Neural cell (in vitro differentiated cells): ENCODE data around the gene SPRR2D. TPM values are rescaled to one million over a fixed set of nuclear protein-coding genes. Genes with fewer than 3 reads are reported as not detected.

Experiments
- H2AFZ ChIP-seq: fragments of 200-600, 300-800 bp; sonication (generic), shearing (Covaris generic); 2 replicates; pipeline ENCODE4 v1.6.0; 2014; ENCODE audit warnings: low read depth, mild to moderate bottlenecking, antibody characterized with exemption, low read length, moderate library complexity
- H3F3A ChIP-seq: fragments of 200-600 bp; shearing (Covaris generic); 2 replicates; pipeline ENCODE4 v1.6.1; 2016; ENCODE audit warnings: mild to moderate bottlenecking, moderate library complexity, mixed read lengths, antibody characterized with exemption, low read length; ENCODE audit not compliant: insufficient read depth, poor library complexity, severe bottlenecking
- H3K27ac ChIP-seq: fragments of 200-600, 300-800 bp; sonication (generic), shearing (Covaris generic); 2 replicates; pipeline ENCODE4 v1.5.1; 2014; ENCODE audit warnings: mild to moderate bottlenecking, low read length, moderate library complexity
- H3K27me3 ChIP-seq: fragments of 300-800, 200-600 bp; sonication (generic), shearing (Covaris generic); 2 replicates; pipeline ENCODE4 v1.6.0; 2014; ENCODE audit warnings: mild to moderate bottlenecking, low read depth, low read length, moderate library complexity; ENCODE audit not compliant: insufficient read depth
- H3K36me3 ChIP-seq: fragments of 300-800, 200-600 bp; sonication (generic), shearing (Covaris generic); 2 replicates; pipeline ENCODE4 v1.5.1; 2014; ENCODE audit warnings: mild to moderate bottlenecking, antibody characterized with exemption, low read length, moderate library complexity; ENCODE audit not compliant: insufficient read depth
- H3K4me2 ChIP-seq: fragments of 300-800, 200-600 bp; sonication (generic), shearing (Covaris generic); 2 replicates; pipeline ENCODE4 v1.6.0; 2014; ENCODE audit warnings: mild to moderate bottlenecking, low read length
- H3K4me3 ChIP-seq: fragments of 300-800, 200-600 bp; sonication (generic), shearing (Covaris generic); 2 replicates; pipeline ENCODE4 v1.5.1; 2014; ENCODE audit warnings: mild to moderate bottlenecking, low read length, moderate library complexity
- H3K79me2 ChIP-seq: fragments of 200-600 bp; shearing (Covaris generic); replicated peaks from 2 replicates; pipeline ENCODE4 v1.6.0; 2014; ENCODE audit warnings: mild to moderate bottlenecking, low read length, moderate library complexity; ENCODE audit not compliant: insufficient read depth
- H3K9ac ChIP-seq: fragments of 300-800, 200-600 bp; sonication (generic), shearing (Covaris generic); 2 replicates; pipeline ENCODE4 v1.6.1; 2016; ENCODE audit warnings: mild to moderate bottlenecking, low read length, mixed read lengths
- H3K9me2 ChIP-seq: fragments of 200-600 bp; shearing (Covaris generic); 2 replicates; pipeline ENCODE4 v1.6.1; 2016; ENCODE audit warnings: mild to moderate bottlenecking, low read length, mixed read lengths; ENCODE audit not compliant: insufficient read depth
- H3K9me3 ChIP-seq: fragments of 200-600, 300-800 bp; sonication (generic), shearing (Covaris generic); 2 replicates; pipeline ENCODE4 v1.6.1; 2016; ENCODE audit warnings: mild to moderate bottlenecking, mixed run types, low read length, moderate library complexity, mixed read lengths
- H4K20me1 ChIP-seq: fragments of 200-600 bp; shearing (Covaris generic); 2 replicates; pipeline ENCODE4 v1.6.1; 2016; ENCODE audit warnings: mild to moderate bottlenecking, mixed run types; ENCODE audit not compliant: insufficient read depth
- EP300 ChIP-seq: fragments of 450-650 bp; conservative IDR thresholded peaks from 2 replicates; pipeline ENCODE4 v1.6.1; 2014; ENCODE audit warnings: antibody characterized with exemption, mild to moderate bottlenecking, moderate library complexity; ENCODE audit not compliant: poor library complexity, severe bottlenecking
- EZH2 ChIP-seq: fragments of 200-600, 300-800 bp; shearing (Covaris generic), sonication (generic); IDR thresholded peaks from 2 replicates; pipeline ENCODE4 v1.6.1; 2014; ENCODE audit warnings: antibody characterized with exemption, low read length, borderline replicate concordance, mild to moderate bottlenecking; ENCODE audit not compliant: insufficient read depth, poor library complexity, severe bottlenecking
- MXI1 ChIP-seq: fragments of 450-650 bp; conservative IDR thresholded peaks from 2 replicates; pipeline ENCODE4 v1.6.1; 2014; ENCODE audit warnings: antibody characterized with exemption, mild to moderate bottlenecking; ENCODE audit not compliant: poor library complexity, severe bottlenecking
- POLR2AphosphoS5 ChIP-seq: IDR thresholded peaks from 2 replicates; pipeline ENCODE4 v1.6.1; 2012
- RAD21 ChIP-seq: fragments of 450-650 bp; conservative IDR thresholded peaks from 2 replicates; pipeline ENCODE4 v1.6.1; 2014; ENCODE audit warnings: antibody characterized with exemption, mild to moderate bottlenecking, moderate library complexity
- REST ChIP-seq: IDR thresholded peaks from 2 replicates; pipeline ENCODE4 v1.6.1; 2012; ENCODE audit warnings: borderline replicate concordance
- SMC3 ChIP-seq: fragments of 450-650 bp; conservative IDR thresholded peaks from 2 replicates; pipeline ENCODE4 v1.6.1; 2014; ENCODE audit warnings: antibody characterized with exemption, mild to moderate bottlenecking, moderate library complexity; ENCODE audit not compliant: poor library complexity
- TAF1 ChIP-seq: IDR thresholded peaks from 2 replicates; pipeline ENCODE4 v1.6.1; 2012; ENCODE audit warnings: low read depth
- polyA minus RNA-seq: library from RNA; depleted of rRNA, polyadenylated mRNA; stranded (reverse); fragments of >200 nt; gene quantifications from 2 replicates; pipeline ENCODE4 v1.2.3, GENCODE V29; 2014
- polyA plus RNA-seq: library from polyadenylated mRNA; depleted of rRNA; stranded (reverse); fragments of >200 nt; gene quantifications from 2 replicates; pipeline ENCODE4 v1.2.3, GENCODE V29; 2014
- TF ChIP-seq, protein P1 (sequence below): fragments of 450-650 bp; IDR thresholded peaks from 2 replicates; pipeline ENCODE4 v1.5.1; 2014; ENCODE audit warnings: antibody characterized with exemption, mild to moderate bottlenecking, moderate library complexity; ENCODE audit not compliant: poor library complexity, severe bottlenecking

The SPRR2D gene
- polyA plus RNA-seq = not detected in 2 replicates
- polyA minus RNA-seq = not detected in 2 replicates

GRCh38 chr1:153040950-153041631, at the start of gene SPRR2D:
SPRR2D (minus strand) TSS chr1:153041120; CDS start chr1:153040346, 774 bp downstream.
- Histone ChIP-seq H3K27ac (no peak within 1 kb of the TSS), H3F3A (no peaks in the 10 kb centered on the region), H3K4me3 (no peak within 1 kb of the TSS), H4K20me1 (no peaks in the 10 kb centered on the region), H3K9me2 (no peaks in the 10 kb centered on the region), H3K79me2 (no peaks in the 10 kb centered on the region), H2AFZ (no peak within 1 kb of the TSS), H3K4me2 (no peak within 1 kb of the TSS), H3K27me3 (no peaks in the 10 kb centered on the region), H3K36me3 (no peaks in the 10 kb centered on the region), H3K9me3 (no peaks in the 10 kb centered on the region), H3K9ac (no peak within 1 kb of the TSS)
- TF ChIP-seq POLR2AphosphoS5 = no peak
- no peak for TF ChIP-seq REST
- TF ChIP-seq EZH2 = no peak
- TF ChIP-seq TAF1 = no peak
- no peak for TF ChIP-seq MXI1
- no peak for TF ChIP-seq EP300
- no peak for TF ChIP-seq RAD21
- no peak for TF ChIP-seq SMC3
- TF ChIP-seq, protein P1, sequence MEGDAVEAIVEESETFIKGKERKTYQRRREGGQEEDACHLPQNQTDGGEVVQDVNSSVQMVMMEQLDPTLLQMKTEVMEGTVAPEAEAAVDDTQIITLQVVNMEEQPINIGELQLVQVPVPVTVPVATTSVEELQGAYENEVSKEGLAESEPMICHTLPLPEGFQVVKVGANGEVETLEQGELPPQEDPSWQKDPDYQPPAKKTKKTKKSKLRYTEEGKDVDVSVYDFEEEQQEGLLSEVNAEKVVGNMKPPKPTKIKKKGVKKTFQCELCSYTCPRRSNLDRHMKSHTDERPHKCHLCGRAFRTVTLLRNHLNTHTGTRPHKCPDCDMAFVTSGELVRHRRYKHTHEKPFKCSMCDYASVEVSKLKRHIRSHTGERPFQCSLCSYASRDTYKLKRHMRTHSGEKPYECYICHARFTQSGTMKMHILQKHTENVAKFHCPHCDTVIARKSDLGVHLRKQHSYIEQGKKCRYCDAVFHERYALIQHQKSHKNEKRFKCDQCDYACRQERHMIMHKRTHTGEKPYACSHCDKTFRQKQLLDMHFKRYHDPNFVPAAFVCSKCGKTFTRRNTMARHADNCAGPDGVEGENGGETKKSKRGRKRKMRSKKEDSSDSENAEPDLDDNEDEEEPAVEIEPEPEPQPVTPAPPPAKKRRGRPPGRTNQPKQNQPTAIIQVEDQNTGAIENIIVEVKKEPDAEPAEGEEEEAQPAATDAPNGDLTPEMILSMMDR = no peak

DNA sequence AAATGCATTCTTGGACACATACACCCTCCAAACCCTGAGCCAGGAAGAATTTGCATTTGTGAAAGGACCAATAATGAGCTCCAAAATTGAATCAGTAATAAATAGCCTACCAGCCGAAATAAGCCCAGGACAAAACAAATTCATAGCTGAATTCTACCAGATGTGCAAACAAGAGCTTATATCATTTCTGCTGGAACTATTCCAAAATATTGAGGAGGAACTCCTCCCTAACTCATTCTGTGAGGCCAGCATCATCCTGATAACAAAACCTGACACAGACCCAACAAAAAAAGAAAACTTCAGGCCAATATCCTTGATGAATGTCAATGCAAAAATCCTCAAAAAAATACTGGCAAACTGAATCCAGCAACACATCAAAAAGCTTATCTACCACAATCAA, 46.7 kb upstream of the SPRR2D start:
- Histone ChIP-seq H3K9me2 (no peaks in the 10 kb centered on the region), H3K4me3 (no peak overlapping the region), H3K79me2 (no peaks in the 10 kb centered on the region), H3K27ac (no peak overlapping the region), H3K36me3 (no peaks in the 10 kb centered on the region), H3K4me2 (no peak overlapping the region), H3K27me3 (no peaks in the 10 kb centered on the region), H3K9me3 (no peaks in the 10 kb centered on the region), H3F3A (no peaks in the 10 kb centered on the region), H2AFZ (no peak overlapping the region), H4K20me1 (no peaks in the 10 kb centered on the region), H3K9ac (no peak overlapping the region)
- TF ChIP-seq TAF1 = no peak
- no peak for TF ChIP-seq EZH2
- TF ChIP-seq EP300 = no peak
- no peak for TF ChIP-seq MXI1
- TF ChIP-seq, protein P1 = no peak
- no peak for TF ChIP-seq RAD21
